HG02981 (cell line): ENCODE results near the gene GATB.

ENCODE experiments used
- ATAC-seq: cut with Tn5 transposase; IDR thresholded peaks from one replicate; pipeline ENCODE4 v1.9.1; 2021; ENCODE audit warnings: mild to moderate bottlenecking, moderate library complexity; ENCODE audit not compliant: unreplicated experiment

Gene GATB

GRCh38 chr4:151703401-151703800 lies 57.4 kb downstream of the GATB start:
- ATAC-seq = no peak

GRCh38 chr4:151702256-151702655 lies 58.6 kb downstream of the GATB start:
- no peak for ATAC-seq

- ATAC-seq = no peak
Measured at GRCh38 chr4:151700566-151701316, 60.1 kb downstream of the GATB start.

GRCh38 chr4:151698213-151698612 lies 62.6 kb downstream of the GATB start:
- ATAC-seq = no peak

- no peak for ATAC-seq
Measured at GRCh38 chr4:151694961-151695720, 65.7 kb downstream of the GATB start.

- ATAC-seq = no peak
Measured at GRCh38 chr4:151692821-151693673, 67.8 kb downstream of the GATB start.

- ATAC-seq = no peak
Measured at GRCh38 chr4:151692443-151692782, 68.4 kb downstream of the GATB start.

- ATAC-seq = no peak
Measured at GRCh38 chr4:151691639-151692442, 69.0 kb downstream of the GATB start.

GRCh38 chr4:151690876-151691275 lies 69.9 kb downstream of the GATB start:
- no peak for ATAC-seq

- no peak for ATAC-seq
Measured at GRCh38 chr4:151690164-151690870, 70.5 kb downstream of the GATB start.

GRCh38 chr4:151689211-151689991 lies 71.4 kb downstream of the GATB start:
- no peak for ATAC-seq

- no peak for ATAC-seq
Measured at GRCh38 chr4:151688785-151689043, 72.1 kb downstream of the GATB start.

- ATAC-seq = no peak
Measured at GRCh38 chr4:151688003-151688784, 72.6 kb downstream of the GATB start.

- ATAC-seq = no peak
Measured at GRCh38 chr4:151687021-151687640, 73.7 kb downstream of the GATB start.

- ATAC-seq = no peak
Measured at GRCh38 chr4:151685303-151685702, 75.5 kb downstream of the GATB start.

- no peak for ATAC-seq
Measured at GRCh38 chr4:151681085-151681484, 79.7 kb downstream of the GATB start.

- no peak for ATAC-seq
Measured at GRCh38 chr4:151679231-151679630, 81.6 kb downstream of the GATB start.
